Endodermal cell (in vitro differentiated cells): Measurements from ENCODE around the gene GRM4. TPM values are rescaled to one million over a fixed set of nuclear protein-coding genes. Genes with fewer than 3 reads are reported as not detected.

Experiments used
- DNase-seq: peaks from one replicate; pipeline ENCODE4 v3.0.0-alpha.2; 2017
- H3K27ac ChIP-seq: 2 replicates; pipeline ENCODE4 v1.5.1; 2013; ENCODE audit warnings: mild to moderate bottlenecking, low read depth, low read length, moderate library complexity
- H3K27me3 ChIP-seq: 2 replicates; pipeline ENCODE4 v1.6.1; 2013; ENCODE audit warnings: mild to moderate bottlenecking, low read length, moderate library complexity; ENCODE audit not compliant: insufficient read depth, control insufficient read depth, poor library complexity, severe bottlenecking
- H3K36me3 ChIP-seq: 2 replicates; pipeline ENCODE4 v1.7.0; 2013; ENCODE audit warnings: mild to moderate bottlenecking, low read length, moderate library complexity; ENCODE audit not compliant: control insufficient read depth, insufficient read depth
- H3K4me1 ChIP-seq: one replicate; pipeline ENCODE4 v1.7.0; 2013; ENCODE audit warnings: low read length; ENCODE audit not compliant: control insufficient read depth, insufficient read depth
- H3K4me3 ChIP-seq: 2 replicates; pipeline ENCODE4 v1.5.1; 2013; ENCODE audit warnings: mild to moderate bottlenecking, low read length, moderate library complexity
- H3K9ac ChIP-seq: 2 replicates; pipeline ENCODE4 v1.6.1; 2013; ENCODE audit warnings: mild to moderate bottlenecking, low read length, moderate library complexity; ENCODE audit not compliant: poor library complexity, severe bottlenecking; ENCODE audit errors: extremely low read depth
- H3K9me3 ChIP-seq: 2 replicates; pipeline ENCODE4 v1.6.1; 2013; ENCODE audit warnings: mild to moderate bottlenecking, low read length, moderate library complexity; ENCODE audit not compliant: control insufficient read depth
- H3K27ac Mint-ChIP-seq: 2 replicates; pipeline ENCODE4 v1.8.0; 2020; ENCODE audit warnings: mixed read lengths
- H3K27me3 Mint-ChIP-seq: 2 replicates; pipeline ENCODE4 v1.8.0; 2021; ENCODE audit warnings: mild to moderate bottlenecking, mixed read lengths; ENCODE audit not compliant: insufficient read depth
- H3K36me3 Mint-ChIP-seq: 2 replicates; pipeline ENCODE4 v1.8.0; 2020; ENCODE audit warnings: low read depth, mixed read lengths
- H3K4me1 Mint-ChIP-seq: 2 replicates; pipeline ENCODE4 v1.8.0; 2020; ENCODE audit warnings: mixed read lengths
- H3K4me3 Mint-ChIP-seq: 2 replicates; pipeline ENCODE4 v1.8.0; 2020; ENCODE audit warnings: mild to moderate bottlenecking, moderate library complexity, mixed read lengths
- H3K9me3 Mint-ChIP-seq: 2 replicates; pipeline ENCODE4 v1.8.0; 2020; ENCODE audit warnings: mild to moderate bottlenecking, mixed read lengths
- CTCF ChIP-seq: fragments of 200-600 bp; sonication (generic); conservative IDR thresholded peaks from 2 replicates; pipeline ENCODE4 v1.5.0; 2021; ENCODE audit warnings: antibody characterized with exemption, mild to moderate bottlenecking
- WGBS, 2 experiments: methylation state at CpG; one replicate each; pipeline versions ENCODE4 v1.1.5 to v1.1.7; 2013; ENCODE audit warnings: missing lambda C conversion rate in 2 of 2, mixed read lengths in 1 of 2; ENCODE audit not compliant: insufficient coverage in 1 of 2, insufficient read length in 1 of 2; 5-methylcytosine and 5-hydroxymethylcytosine counted together
- total RNA-seq, 2 donors: library from RNA; stranded (reverse); fragmentation: NEBNext Ultra II Directional in 1 of 2; extraction: Animal tissue kit (Norgen Biotek cat#: 25700) in 1 of 2; gene quantifications; 2 replicates in 1 of 2; 3 replicates in 1 of 2; pipeline ENCODE4 v1.2.1, GENCODE V29; 2021

The GRM4 gene
- total RNA-seq, 2 donors from 2014 or later = 3.1 to 9.1 TPM

DNA sequence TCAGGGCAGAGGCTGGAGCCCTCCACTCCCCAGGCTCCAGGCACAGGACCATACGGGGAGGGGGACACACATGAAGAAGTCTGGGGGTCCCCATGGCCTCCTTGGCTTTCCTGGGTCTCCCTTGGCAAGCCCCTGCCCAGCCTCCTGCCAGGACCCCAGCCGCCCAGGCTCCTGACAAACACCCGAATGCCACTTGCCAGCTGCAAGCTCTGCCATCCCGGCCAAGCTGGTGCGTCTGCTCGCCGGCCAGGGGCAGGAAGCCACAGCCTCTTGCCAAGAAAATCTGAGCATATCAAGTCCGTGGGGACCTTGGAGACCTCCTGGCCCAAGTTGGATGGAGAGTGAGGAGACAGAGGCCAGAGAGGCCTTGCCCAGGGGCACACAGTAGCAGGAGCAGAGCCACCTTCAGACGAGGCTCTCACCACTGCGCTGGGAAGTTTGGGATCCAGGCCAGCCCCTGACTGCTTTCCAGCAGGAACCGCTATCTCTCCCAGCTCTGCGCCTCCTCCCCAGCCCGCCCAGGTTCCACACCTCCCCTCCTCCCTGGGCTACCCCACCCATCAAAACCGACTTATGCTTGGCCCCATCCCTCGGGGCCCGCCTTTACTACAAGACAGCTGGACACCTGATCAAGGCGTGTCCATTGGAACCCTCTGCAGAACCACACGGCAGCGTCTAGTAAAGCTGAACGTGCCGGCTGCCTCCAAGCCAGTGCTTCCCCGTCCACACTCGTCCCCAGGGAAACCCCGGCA lies 80.2 kb downstream of the GRM4 start:
- H3K27me3 ChIP-seq = no peaks in the 10 kb centered on the region
- no peak overlapping the region for H3K27ac ChIP-seq
- no peak overlapping the region for H3K4me3 Mint-ChIP-seq
- H3K9ac ChIP-seq = no peak overlapping the region
- H3K4me1 Mint-ChIP-seq = no peaks in the 10 kb centered on the region
- H3K36me3 Mint-ChIP-seq = no peaks in the 10 kb centered on the region
- no peak overlapping the region for H3K27ac Mint-ChIP-seq
- no peaks in the 10 kb centered on the region for H3K27me3 Mint-ChIP-seq
- no peak for DNase-seq
- H3K4me3 ChIP-seq = no peak overlapping the region
- H3K4me1 ChIP-seq = no peaks in the 10 kb centered on the region
- 87 to 89% methylated on average over 21 to 24 of the region's 24 CpGs for WGBS, 2 experiments
- no peaks in the 10 kb centered on the region for H3K9me3 ChIP-seq
- no peaks in the 10 kb centered on the region for H3K9me3 Mint-ChIP-seq
- TF ChIP-seq CTCF = no peak
- H3K36me3 ChIP-seq = no peaks in the 10 kb centered on the region

GRCh38 chr6:34064675-34065074 lies 81.2 kb downstream of the GRM4 start:
- H3K4me3 ChIP-seq = no peak overlapping the region
- no peaks in the 10 kb centered on the region for H3K4me1 ChIP-seq
- no peak overlapping the region for H3K9ac ChIP-seq
- no peaks in the 10 kb centered on the region for H3K27me3 ChIP-seq
- no peaks in the 10 kb centered on the region for H3K9me3 ChIP-seq
- H3K27me3 Mint-ChIP-seq = no peaks in the 10 kb centered on the region
- WGBS, 2 experiments = 91 to 92% methylated on average over 2 to 7 of the region's 7 CpGs
- H3K9me3 Mint-ChIP-seq = no peaks in the 10 kb centered on the region
- no peak overlapping the region for H3K27ac Mint-ChIP-seq
- no peak for TF ChIP-seq CTCF
- H3K27ac ChIP-seq = no peak overlapping the region
- DNase-seq = no peak
- H3K4me1 Mint-ChIP-seq = no peaks in the 10 kb centered on the region
- H3K36me3 Mint-ChIP-seq = no peaks in the 10 kb centered on the region
- H3K36me3 ChIP-seq = no peaks in the 10 kb centered on the region
- H3K4me3 Mint-ChIP-seq = no peak overlapping the region

GRCh38 chr6:34063651-34064050 lies 82.2 kb downstream of the GRM4 start:
- DNase-seq = no peak
- Mint-ChIP-seq H3K36me3 (no peaks in the 10 kb centered on the region), H3K4me1 (no peaks in the 10 kb centered on the region), H3K4me3 (no peak overlapping the region), H3K27me3 (no peaks in the 10 kb centered on the region), H3K9me3 (no peaks in the 10 kb centered on the region), H3K27ac (no peak overlapping the region)
- WGBS, 2 experiments = 88 to 89% methylated on average over 3 to 6 of the region's 6 CpGs
- H3K36me3 ChIP-seq = no peaks in the 10 kb centered on the region
- no peak overlapping the region for H3K9ac ChIP-seq
- H3K27ac ChIP-seq = no peak overlapping the region
- no peak for TF ChIP-seq CTCF
- no peaks in the 10 kb centered on the region for H3K27me3 ChIP-seq
- H3K4me1 ChIP-seq = no peaks in the 10 kb centered on the region
- H3K9me3 ChIP-seq = no peaks in the 10 kb centered on the region
- no peak overlapping the region for H3K4me3 ChIP-seq
